Osteoblast (primary cell): ENCODE measurements around the gene TMEM255B. TPM values are rescaled to one million over a fixed set of nuclear protein-coding genes. Genes with fewer than 3 reads are reported as not detected.

Experiments used
- DNase-seq: peaks from one replicate; pipeline ENCODE4 v3.0.0; 2011; ENCODE audit warnings: low spot score, mixed read lengths; ENCODE audit not compliant: insufficient read length; ENCODE audit errors: missing footprints
- H2AFZ ChIP-seq: 2 replicates; pipeline ENCODE4 v1.6.0; 2011; ENCODE audit warnings: mild to moderate bottlenecking, low read length
- H3K27ac ChIP-seq: 2 replicates; pipeline ENCODE4 v1.5.1; 2011; ENCODE audit warnings: mild to moderate bottlenecking, low read depth, low read length, moderate library complexity
- H3K27me3 ChIP-seq: 2 replicates; pipeline ENCODE4 v1.6.0; 2012; ENCODE audit warnings: mild to moderate bottlenecking, control low read depth, inconsistent platforms, low read length, moderate library complexity; ENCODE audit not compliant: insufficient read depth
- H3K36me3 ChIP-seq: 2 replicates; pipeline ENCODE4 v1.5.1; 2011; ENCODE audit warnings: mild to moderate bottlenecking, low read length, control low read depth, moderate library complexity; ENCODE audit not compliant: insufficient read depth
- H3K4me1 ChIP-seq: 2 replicates; pipeline ENCODE4 v1.5.1; 2011; ENCODE audit warnings: mild to moderate bottlenecking, low read length, control low read depth, moderate library complexity; ENCODE audit not compliant: insufficient read depth
- H3K4me2 ChIP-seq: 2 replicates; pipeline ENCODE4 v1.6.0; 2011; ENCODE audit warnings: mild to moderate bottlenecking, low read length; ENCODE audit not compliant: insufficient read depth
- H3K4me3 ChIP-seq: fragments of 200-600 bp; sonication (generic); 3 replicates; pipeline ENCODE4 v1.5.1; 2012; ENCODE audit warnings: mild to moderate bottlenecking, low read length, inconsistent platforms; ENCODE audit not compliant: insufficient read depth
- H3K79me2 ChIP-seq: 2 replicates; pipeline ENCODE4 v1.6.0; 2012; ENCODE audit warnings: mild to moderate bottlenecking, low read length, control low read depth, inconsistent platforms; ENCODE audit not compliant: insufficient read depth
- H3K9me3 ChIP-seq: 2 replicates; pipeline ENCODE4 v1.5.1; 2011; ENCODE audit warnings: low read depth, low read length, control low read depth
- H4K20me1 ChIP-seq: 2 replicates; pipeline ENCODE4 v1.6.0; 2012; ENCODE audit warnings: mild to moderate bottlenecking, low read length, control low read depth; ENCODE audit not compliant: insufficient read depth
- CTCF ChIP-seq: IDR thresholded peaks from 2 replicates; pipeline ENCODE4 v1.5.1; 2011; ENCODE audit warnings: mild to moderate bottlenecking, low read depth, low read length, moderate library complexity; ENCODE audit errors: extremely low read depth
- total RNA-seq: library from RNA; depleted of rRNA; stranded (reverse); fragments of >200 nt; gene quantifications from 2 replicates; pipeline ENCODE4 v1.2.3, GENCODE V29; 2012

The TMEM255B gene
- total RNA-seq, 1 donor = 1.8 TPM

- Histone ChIP-seq H3K4me3 (no peak overlapping the region), H3K9me3 (no peaks in the 10 kb centered on the region), H3K4me2 (no peak overlapping the region), H4K20me1 (peaks cover 85% of the 10 kb centered on the region), H3K27me3 (no peaks in the 10 kb centered on the region), H3K4me1 (peaks cover 24% of the 10 kb centered on the region), H3K27ac (no peak overlapping the region), H3K36me3 (peaks cover 77% of the 10 kb centered on the region), H3K79me2 (peaks cover 96% of the 10 kb centered on the region), H2AFZ (no peak overlapping the region)
- DNase-seq = no peak
- no peak for TF ChIP-seq CTCF
Measured at GRCh38 chr13:113843864-113844556, 85.0 kb downstream of the TMEM255B start.

GRCh38 chr13:113845055-113845454 is 86.0 kb downstream of the TMEM255B start:
- Histone ChIP-seq H3K27me3 (no peaks in the 10 kb centered on the region), H4K20me1 (peaks cover 92% of the 10 kb centered on the region), H3K4me3 (no peak overlapping the region), H3K27ac (peak overlapping the region; percentile 32), H3K4me1 (peaks cover 25% of the 10 kb centered on the region), H3K4me2 (no peak overlapping the region), H3K79me2 (peaks cover 96% of the 10 kb centered on the region), H2AFZ (no peak overlapping the region), H3K36me3 (peaks cover 72% of the 10 kb centered on the region), H3K9me3 (no peaks in the 10 kb centered on the region)
- no peak for TF ChIP-seq CTCF
- DNase-seq = no peak

- H3K9me3 ChIP-seq = no peaks in the 10 kb centered on the region
- H3K4me1 ChIP-seq = peaks cover 25% of the 10 kb centered on the region
- DNase-seq = peak; percentile 84
- H3K27me3 ChIP-seq = no peaks in the 10 kb centered on the region
- peaks cover 72% of the 10 kb centered on the region for H3K36me3 ChIP-seq
- H2AFZ ChIP-seq = no peak overlapping the region
- peak overlapping the region; percentile 32 for H3K27ac ChIP-seq
- no peak overlapping the region for H3K4me3 ChIP-seq
- H3K79me2 ChIP-seq = peaks cover 96% of the 10 kb centered on the region
- peaks cover 92% of the 10 kb centered on the region for H4K20me1 ChIP-seq
- no peak overlapping the region for H3K4me2 ChIP-seq
- TF ChIP-seq CTCF = no peak
Measured at GRCh38 chr13:113845723-113846635, 87.0 kb downstream of the TMEM255B start.
